Loucy (cell line): ENCODE data around the gene MPZL1.

ENCODE experiments used
- EZH2phosphoT487 ChIP-seq: fragments of 200-600 bp; IDR thresholded peaks from 2 replicates; pipeline ENCODE4 v1.6.1; 2018; ENCODE audit warnings: antibody characterized with exemption, mild to moderate bottlenecking, moderate library complexity, borderline replicate concordance
- TF ChIP-seq, protein P1 (sequence below): fragments of 200-600 bp; sonication (generic); conservative IDR thresholded peaks from 2 replicates; pipeline ENCODE4 v1.5.1; 2014; ENCODE audit warnings: mild to moderate bottlenecking, antibody characterized with exemption, low read length

DNA sequence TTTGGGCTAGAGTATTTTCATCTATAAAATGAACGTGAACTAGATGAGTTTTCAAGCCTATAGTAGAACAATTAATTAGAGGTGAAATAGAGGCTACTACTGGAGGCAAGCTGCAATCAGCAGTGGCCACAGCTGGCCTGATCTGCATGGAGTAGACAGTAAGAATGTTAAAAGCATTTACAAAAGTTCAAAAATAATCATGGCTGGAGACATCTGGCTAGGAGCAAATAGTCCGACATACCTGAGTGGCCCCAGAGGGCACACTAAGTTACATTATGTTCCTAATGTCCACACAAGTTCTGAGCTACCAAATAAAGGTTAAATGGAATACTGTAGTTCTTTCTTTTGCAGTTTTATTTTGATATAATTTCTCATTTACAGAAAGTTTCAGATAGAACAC is 28.0 kb downstream of the MPZL1 start:
- TF ChIP-seq, protein P1, sequence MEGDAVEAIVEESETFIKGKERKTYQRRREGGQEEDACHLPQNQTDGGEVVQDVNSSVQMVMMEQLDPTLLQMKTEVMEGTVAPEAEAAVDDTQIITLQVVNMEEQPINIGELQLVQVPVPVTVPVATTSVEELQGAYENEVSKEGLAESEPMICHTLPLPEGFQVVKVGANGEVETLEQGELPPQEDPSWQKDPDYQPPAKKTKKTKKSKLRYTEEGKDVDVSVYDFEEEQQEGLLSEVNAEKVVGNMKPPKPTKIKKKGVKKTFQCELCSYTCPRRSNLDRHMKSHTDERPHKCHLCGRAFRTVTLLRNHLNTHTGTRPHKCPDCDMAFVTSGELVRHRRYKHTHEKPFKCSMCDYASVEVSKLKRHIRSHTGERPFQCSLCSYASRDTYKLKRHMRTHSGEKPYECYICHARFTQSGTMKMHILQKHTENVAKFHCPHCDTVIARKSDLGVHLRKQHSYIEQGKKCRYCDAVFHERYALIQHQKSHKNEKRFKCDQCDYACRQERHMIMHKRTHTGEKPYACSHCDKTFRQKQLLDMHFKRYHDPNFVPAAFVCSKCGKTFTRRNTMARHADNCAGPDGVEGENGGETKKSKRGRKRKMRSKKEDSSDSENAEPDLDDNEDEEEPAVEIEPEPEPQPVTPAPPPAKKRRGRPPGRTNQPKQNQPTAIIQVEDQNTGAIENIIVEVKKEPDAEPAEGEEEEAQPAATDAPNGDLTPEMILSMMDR = no peak
- no peak for TF ChIP-seq EZH2phosphoT487
